GM19023 (cell line): Measurements from ENCODE around the gene COX5A.

Experiments
- ATAC-seq: cut with Tn5 transposase; IDR thresholded peaks from one replicate; pipeline ENCODE4 v1.9.1; 2021; ENCODE audit warnings: mild to moderate bottlenecking, moderate library complexity; ENCODE audit not compliant: unreplicated experiment

Gene COX5A

DNA sequence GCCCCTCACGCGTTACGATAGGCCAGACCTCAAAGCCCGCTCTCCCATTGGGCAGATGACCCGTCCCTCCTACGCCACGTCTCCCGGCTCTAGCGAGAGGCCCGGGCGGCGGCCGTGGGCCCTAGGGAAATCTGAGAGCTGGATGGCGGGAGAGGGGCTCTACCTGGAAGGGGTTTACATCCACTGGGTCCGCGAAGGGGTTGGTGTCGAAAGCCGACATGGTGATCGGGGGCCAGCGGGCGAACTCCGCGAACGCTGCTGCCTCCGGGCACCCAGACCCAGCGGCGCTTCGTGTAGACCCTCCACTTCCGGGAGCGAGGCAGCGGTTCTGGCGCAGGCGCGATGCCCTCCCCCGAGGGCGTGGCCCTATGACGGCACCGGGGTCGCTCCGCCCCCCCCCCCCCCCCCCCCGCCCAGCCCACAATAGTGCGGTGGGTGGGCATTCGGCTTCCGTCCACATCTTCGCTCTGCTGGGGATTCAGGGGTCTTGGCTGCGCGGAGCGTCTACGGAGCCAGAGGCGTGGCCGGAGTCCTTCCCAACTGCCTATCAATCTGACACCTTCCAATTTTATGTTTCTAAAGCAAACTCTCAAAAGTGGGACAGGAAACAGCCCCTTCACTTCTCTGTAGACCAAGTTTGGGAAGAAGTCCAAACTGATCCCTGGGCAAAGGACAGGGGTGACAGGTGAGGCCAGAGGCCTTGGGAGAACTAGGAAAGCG, 64.7 kb downstream of the COX5A start, which contains the start of gene SCAMP2:
Gene SCAMP2, minus strand, starts transcription at position 330 of the 720 bp plus-strand sequence. Its CDS starts 110 bp downstream, at position 220.
- ATAC-seq, result peak; percentile 76

DNA sequence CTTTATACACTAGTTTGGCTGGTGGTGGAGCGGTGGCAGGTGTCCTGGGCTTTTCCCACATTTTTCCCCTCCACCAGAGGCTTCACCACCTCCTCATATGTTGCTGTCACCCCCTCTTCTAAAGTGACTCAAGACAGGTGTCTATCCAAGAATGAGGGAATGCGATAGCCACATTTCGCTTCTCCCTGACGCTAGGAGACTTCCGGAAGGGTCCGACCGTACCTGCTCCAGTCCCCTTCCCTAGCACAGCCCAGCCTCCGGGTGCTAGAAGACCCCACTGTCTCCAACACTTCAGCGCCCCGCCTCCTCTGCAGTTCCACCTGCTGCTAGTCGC, 65.2 kb downstream of the COX5A start:
- ATAC-seq, result no peak

DNA sequence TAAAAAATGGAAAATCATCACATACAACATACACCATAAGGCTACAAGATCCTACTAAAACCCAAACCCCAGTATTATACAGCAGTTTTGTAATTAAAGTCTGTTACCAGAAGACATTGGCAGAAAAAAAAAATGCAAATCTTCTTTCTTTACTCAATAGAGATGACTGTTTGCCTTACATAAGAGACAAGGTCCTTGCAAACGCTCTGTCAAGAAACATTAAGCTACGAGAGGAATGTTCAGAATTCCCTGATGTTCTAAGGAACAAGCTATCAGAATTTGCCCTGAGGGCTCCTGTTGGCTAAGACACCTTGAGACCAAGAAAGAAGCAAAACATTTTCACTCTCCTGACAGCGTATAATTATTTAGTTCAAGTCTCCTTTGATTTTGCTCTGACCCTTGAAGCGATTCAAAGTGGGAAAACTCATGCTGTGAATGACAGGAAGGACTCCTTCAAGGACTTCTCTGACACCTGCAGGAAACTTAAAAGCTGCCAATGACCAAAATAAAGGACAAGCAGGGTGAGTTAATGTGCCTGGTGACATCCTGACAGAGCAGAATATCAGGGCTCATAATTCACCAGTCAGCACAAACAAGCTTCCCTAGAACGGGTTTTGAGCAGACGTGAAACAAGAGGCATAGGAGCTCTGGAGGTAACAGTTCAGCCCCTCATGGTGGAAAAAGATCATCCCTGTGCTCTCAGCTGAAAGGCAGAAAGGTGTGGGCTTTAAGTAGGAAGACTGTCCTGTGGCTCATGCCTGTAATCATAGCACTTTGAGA, 67.2 kb downstream of the COX5A start:
- ATAC-seq, result no peak
